ENCODE results near the gene CLBA1.
"Not testable (repeated sequence)": the region's sequence is repeated elsewhere in the genome, so short reads cannot be mapped to it uniquely, and the experiment has no call there.

The CLBA1 gene

GRCh38 chr14:104938960-104939359 is 46.6 kb upstream of the CLBA1 start:
- TF ChIP-seq CTCF (conservative IDR thresholded peaks at IDR 0.05; ENCODE audit: control insufficient read depth, insufficient read depth, low read depth, low read length) = no peak
- DNase-seq (ENCODE audit: low read depth) = no peak
- no peak overlapping the region for H3K4me3 ChIP-seq (ENCODE audit: control insufficient read depth, low read depth, low read length)

GRCh38 chr14:104939666-104940410 is 45.8 kb upstream of the CLBA1 start:
- TF ChIP-seq CTCF (conservative IDR thresholded peaks at IDR 0.05; ENCODE audit: control insufficient read depth, insufficient read depth, low read depth, low read length) = no peak
- DNase-seq (ENCODE audit: low read depth) = no peak
- H3K4me3 ChIP-seq (ENCODE audit: control insufficient read depth, low read depth, low read length) = no peak overlapping the region

GRCh38 chr14:104940526-104941150 is 45.0 kb upstream of the CLBA1 start:
- no peak overlapping the region for H3K4me3 ChIP-seq (ENCODE audit: control insufficient read depth, low read depth, low read length)
- no peak for DNase-seq (ENCODE audit: low read depth)
- TF ChIP-seq CTCF (conservative IDR thresholded peaks at IDR 0.05; ENCODE audit: control insufficient read depth, insufficient read depth, low read depth, low read length) = no peak

- no peak for DNase-seq (ENCODE audit: low read depth)
- TF ChIP-seq CTCF (conservative IDR thresholded peaks at IDR 0.05; ENCODE audit: control insufficient read depth, insufficient read depth, low read depth, low read length) = no peak
- no peak overlapping the region for H3K4me3 ChIP-seq (ENCODE audit: control insufficient read depth, low read depth, low read length)
Measured at GRCh38 chr14:104941508-104942365, 43.9 kb upstream of the CLBA1 start.

GRCh38 chr14:104942586-104942985 is 43.0 kb upstream of the CLBA1 start:
- DNase-seq (ENCODE audit: low read depth) = no peak
- no peak for TF ChIP-seq CTCF (conservative IDR thresholded peaks at IDR 0.05; ENCODE audit: control insufficient read depth, insufficient read depth, low read depth, low read length)
- no peak overlapping the region for H3K4me3 ChIP-seq (ENCODE audit: control insufficient read depth, low read depth, low read length)

- H3K4me3 ChIP-seq (ENCODE audit: control insufficient read depth, low read depth, low read length); DNase-seq (ENCODE audit: low read depth): not testable (repeated sequence)
Measured at GRCh38 chr14:104943216-104944015, 42.2 kb upstream of the CLBA1 start.

GRCh38 chr14:104944016-104944308 is 41.6 kb upstream of the CLBA1 start:
- not testable (repeated sequence) for DNase-seq (ENCODE audit: low read depth); H3K4me3 ChIP-seq (ENCODE audit: control insufficient read depth, low read depth, low read length)

GRCh38 chr14:104944436-104945205 is 41.0 kb upstream of the CLBA1 start:
- not testable (repeated sequence) for DNase-seq (ENCODE audit: low read depth); H3K4me3 ChIP-seq (ENCODE audit: control insufficient read depth, low read depth, low read length)

GRCh38 chr14:104945266-104945665 is 40.3 kb upstream of the CLBA1 start:
- H3K4me3 ChIP-seq (ENCODE audit: control insufficient read depth, low read depth, low read length); DNase-seq (ENCODE audit: low read depth): not testable (repeated sequence)

All from fibroblast of mammary gland (primary cell).